Measurements from ENCODE around the gene NKX3-2.

Gene NKX3-2

GRCh38 chr4:13496605-13497004, 47.7 kb downstream of the NKX3-2 start:
- no peak for DNase-seq

GRCh38 chr4:13495753-13496152, 48.6 kb downstream of the NKX3-2 start:
- no peak for DNase-seq

DNA sequence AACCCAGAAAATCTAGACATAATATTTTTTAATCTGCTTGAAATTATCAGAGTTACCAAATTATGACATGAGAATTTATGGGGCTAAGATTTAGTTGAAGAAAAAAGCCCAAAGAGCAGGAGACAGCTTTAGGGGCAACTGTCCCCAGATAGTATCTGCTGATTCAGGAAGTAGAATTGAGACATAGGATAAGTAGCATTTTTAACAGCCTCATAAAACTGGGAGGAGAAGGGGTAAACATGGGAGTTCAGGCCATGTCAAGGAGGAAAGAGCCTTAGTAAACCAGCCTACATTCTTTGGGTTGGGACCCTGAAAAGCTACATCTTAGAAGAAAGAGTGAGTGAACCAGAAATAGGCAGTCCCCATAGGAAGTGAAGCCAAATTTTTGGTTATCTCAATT, 50.5 kb downstream of the NKX3-2 start:
- no peak for DNase-seq

GRCh38 chr4:13492747-13493146, 51.6 kb downstream of the NKX3-2 start:
- DNase-seq: no peak
